Activated naive CD8-positive, alpha-beta T cell treated with anti-CD3 and anti-CD28 coated beads for 36 hours (primary cell): Measurements from ENCODE around the gene COMMD1. TPM values are rescaled to one million over a fixed set of nuclear protein-coding genes. Genes with fewer than 3 reads are reported as not detected.
"Not testable (repeated sequence)": the region's sequence is repeated elsewhere in the genome, so short reads cannot be mapped to it uniquely, and the experiment has no call there.

Experiments
- DNase-seq: peaks from one replicate; pipeline ENCODE4 v3.0.0; 2021
- H3K27ac Mint-ChIP-seq: one replicate; pipeline ENCODE4 v1.8.0; 2022; ENCODE audit warnings: mild to moderate bottlenecking, moderate library complexity, mixed read lengths
- H3K27me3 Mint-ChIP-seq: one replicate; pipeline ENCODE4 v1.8.0; 2022; ENCODE audit warnings: mild to moderate bottlenecking, mixed read lengths
- H3K36me3 Mint-ChIP-seq: one replicate; pipeline ENCODE4 v1.8.0; 2021; ENCODE audit warnings: mild to moderate bottlenecking, mixed read lengths
- H3K4me1 Mint-ChIP-seq: one replicate; pipeline ENCODE4 v1.8.0; 2021; ENCODE audit warnings: mixed read lengths
- H3K4me3 Mint-ChIP-seq: one replicate; pipeline ENCODE4 v1.8.0; 2022; ENCODE audit warnings: mild to moderate bottlenecking, moderate library complexity, mixed read lengths
- H3K9me3 Mint-ChIP-seq: one replicate; pipeline ENCODE4 v1.8.0; 2022; ENCODE audit warnings: mixed read lengths
- total RNA-seq, 2 experiments: library from RNA; stranded (reverse); gene quantifications; one replicate each; pipeline ENCODE4 v1.2.3, GENCODE V29; 2021

Gene COMMD1
- 10 to 100 TPM; 29.1 to 31.8 TPM for total RNA-seq

GRCh38 chr2:61905372-61906185, at the start of gene COMMD1:
Gene COMMD1 (plus strand): TSS chr2:61905674. CDS start chr2:61905679, 5 bp downstream.
- DNase-seq: peak; percentile 86
- peaks cover 22% of the 10 kb centered on the region for H3K4me1 Mint-ChIP-seq
- peak within 1 kb of the TSS; percentile 83 for H3K27ac Mint-ChIP-seq
- no peaks in the 10 kb centered on the region for H3K36me3 Mint-ChIP-seq
- H3K4me3 Mint-ChIP-seq: peak within 1 kb of the TSS; percentile 99
- H3K27me3 Mint-ChIP-seq: no peaks in the 10 kb centered on the region
- no peaks in the 10 kb centered on the region for H3K9me3 Mint-ChIP-seq

GRCh38 chr2:61857224-61857623, 48.2 kb upstream of the COMMD1 start:
- H3K4me1 Mint-ChIP-seq: peaks cover 21% of the 10 kb centered on the region
- no peak overlapping the region for H3K27ac Mint-ChIP-seq
- H3K36me3 Mint-ChIP-seq: peaks cover 33% of the 10 kb centered on the region
- no peaks in the 10 kb centered on the region for H3K27me3 Mint-ChIP-seq
- H3K9me3 Mint-ChIP-seq: no peaks in the 10 kb centered on the region
- no peak overlapping the region for H3K4me3 Mint-ChIP-seq
- no peak for DNase-seq

- H3K4me3 Mint-ChIP-seq: no peak overlapping the region
- H3K36me3 Mint-ChIP-seq: peaks cover 66% of the 10 kb centered on the region
These were observed 43.4 kb upstream of the COMMD1 start for GRCh38 chr2:61862085-61862484.

GRCh38 chr2:61866482-61867089, 38.9 kb upstream of the COMMD1 start:
- H3K4me1 Mint-ChIP-seq, H3K4me3 Mint-ChIP-seq, H3K9me3 Mint-ChIP-seq, H3K27me3 Mint-ChIP-seq, DNase-seq, H3K27ac Mint-ChIP-seq: not testable (repeated sequence)
- peaks cover 66% of the 10 kb centered on the region for H3K36me3 Mint-ChIP-seq

More at GRCh38 chr2:61862085-61862484, 43.4 kb upstream of the COMMD1 start:
- Mint-ChIP-seq H3K4me1 (peaks cover 2% of the 10 kb centered on the region), H3K9me3 (no peaks in the 10 kb centered on the region), H3K27me3 (no peaks in the 10 kb centered on the region), H3K27ac (no peak overlapping the region)
- DNase-seq: no peak

GRCh38 chr2:61876400-61876799, 29.1 kb upstream of the COMMD1 start:
- Mint-ChIP-seq H3K4me3 (no peak overlapping the region), H3K4me1 (peaks cover 4% of the 10 kb centered on the region), H3K27me3 (no peaks in the 10 kb centered on the region), H3K9me3 (no peaks in the 10 kb centered on the region), H3K36me3 (peaks cover 19% of the 10 kb centered on the region), H3K27ac (no peak overlapping the region)
- no peak for DNase-seq

- H3K4me3 Mint-ChIP-seq: no peak overlapping the region
These were observed 27.8 kb upstream of the COMMD1 start for GRCh38 chr2:61877571-61878245.

GRCh38 chr2:61878761-61879160, 26.7 kb upstream of the COMMD1 start:
- DNase-seq: no peak
- H3K27me3 Mint-ChIP-seq: no peaks in the 10 kb centered on the region
- no peak overlapping the region for H3K4me3 Mint-ChIP-seq
- H3K4me1 Mint-ChIP-seq: peaks cover 7% of the 10 kb centered on the region
- no peaks in the 10 kb centered on the region for H3K9me3 Mint-ChIP-seq
- peaks cover 22% of the 10 kb centered on the region for H3K36me3 Mint-ChIP-seq
- no peak overlapping the region for H3K27ac Mint-ChIP-seq

More at GRCh38 chr2:61877571-61878245, 27.8 kb upstream of the COMMD1 start:
- H3K9me3 Mint-ChIP-seq: no peaks in the 10 kb centered on the region
- no peak overlapping the region for H3K27ac Mint-ChIP-seq
- peaks cover 4% of the 10 kb centered on the region for H3K4me1 Mint-ChIP-seq
- H3K27me3 Mint-ChIP-seq: no peaks in the 10 kb centered on the region
- no peak for DNase-seq
- H3K36me3 Mint-ChIP-seq: peaks cover 19% of the 10 kb centered on the region

- not testable (repeated sequence) for H3K4me3 Mint-ChIP-seq, H3K27me3 Mint-ChIP-seq, DNase-seq, H3K9me3 Mint-ChIP-seq, H3K4me1 Mint-ChIP-seq
- peaks cover 24% of the 10 kb centered on the region for H3K36me3 Mint-ChIP-seq
- H3K27ac Mint-ChIP-seq: peak overlapping the region; percentile 50
These were observed 26.1 kb upstream of the COMMD1 start for GRCh38 chr2:61879351-61879750.

GRCh38 chr2:61882850-61883249, 22.6 kb upstream of the COMMD1 start:
- no peaks in the 10 kb centered on the region for H3K27me3 Mint-ChIP-seq
- H3K4me1 Mint-ChIP-seq: peaks cover 28% of the 10 kb centered on the region
- no peak for DNase-seq
- peaks cover 49% of the 10 kb centered on the region for H3K36me3 Mint-ChIP-seq
- no peak overlapping the region for H3K4me3 Mint-ChIP-seq
- H3K27ac Mint-ChIP-seq: peak overlapping the region; percentile 34
- no peaks in the 10 kb centered on the region for H3K9me3 Mint-ChIP-seq

- Mint-ChIP-seq H3K9me3 (no peaks in the 10 kb centered on the region), H3K27me3 (no peaks in the 10 kb centered on the region), H3K27ac (peak overlapping the region; percentile 99), H3K4me3 (peak overlapping the region; percentile 98), H3K36me3 (peaks cover 43% of the 10 kb centered on the region), H3K4me1 (peaks cover 30% of the 10 kb centered on the region)
- DNase-seq: peak; percentile 13
These were observed 19.4 kb upstream of the COMMD1 start for GRCh38 chr2:61885896-61886603.

- H3K9me3 Mint-ChIP-seq: no peaks in the 10 kb centered on the region
- no peak for DNase-seq
- H3K27ac Mint-ChIP-seq: peak overlapping the region; percentile 99
- no peaks in the 10 kb centered on the region for H3K27me3 Mint-ChIP-seq
- peaks cover 31% of the 10 kb centered on the region for H3K4me1 Mint-ChIP-seq
- H3K36me3 Mint-ChIP-seq: peaks cover 42% of the 10 kb centered on the region
- H3K4me3 Mint-ChIP-seq: peak overlapping the region; percentile 98
These were observed 17.7 kb upstream of the COMMD1 start for GRCh38 chr2:61887717-61888266.

GRCh38 chr2:61888267-61889055, 17.0 kb upstream of the COMMD1 start, which contains the start of gene CCT4:
Gene CCT4 (minus strand): TSS chr2:61888656. CDS start chr2:61888507, 149 bp downstream.
- Mint-ChIP-seq H3K9me3 (no peaks in the 10 kb centered on the region), H3K4me3 (peak within 1 kb of the TSS; percentile 98), H3K27ac (peak within 1 kb of the TSS; percentile 99), H3K4me1 (peaks cover 31% of the 10 kb centered on the region), H3K36me3 (peaks cover 38% of the 10 kb centered on the region), H3K27me3 (no peaks in the 10 kb centered on the region)
- peak; percentile 92 for DNase-seq

- Mint-ChIP-seq H3K9me3 (no peaks in the 10 kb centered on the region), H3K4me1 (no peaks in the 10 kb centered on the region), H3K36me3 (no peaks in the 10 kb centered on the region), H3K27ac (no peak overlapping the region), H3K4me3 (no peak overlapping the region), H3K27me3 (no peaks in the 10 kb centered on the region)
- no peak for DNase-seq
These were observed 6.7 kb upstream of the COMMD1 start for GRCh38 chr2:61898810-61899209.

- DNase-seq: no peak
- no peaks in the 10 kb centered on the region for H3K36me3 Mint-ChIP-seq
- no peaks in the 10 kb centered on the region for H3K27me3 Mint-ChIP-seq
- H3K27ac Mint-ChIP-seq: no peak overlapping the region
- H3K4me1 Mint-ChIP-seq: peaks cover 2% of the 10 kb centered on the region
- H3K4me3 Mint-ChIP-seq: no peak overlapping the region
- H3K9me3 Mint-ChIP-seq: no peaks in the 10 kb centered on the region
These were observed 5.2 kb upstream of the COMMD1 start for GRCh38 chr2:61900281-61900680.
